Hepatocyte (in vitro differentiated cells): ENCODE data around the gene MATN4. TPM values are rescaled to one million over a fixed set of nuclear protein-coding genes. Genes with fewer than 3 reads are reported as not detected.

Source experiments
- DNase-seq: peaks from one replicate; pipeline ENCODE4 v3.0.0-alpha.2; 2016; ENCODE audit warnings: low spot score
- H2AFZ ChIP-seq: fragments of 200-600 bp; sonication (generic); 2 replicates; pipeline ENCODE4 v1.6.0; 2016; ENCODE audit warnings: antibody characterized with exemption, mild to moderate bottlenecking
- H3K27ac ChIP-seq: fragments of 200-600 bp; sonication (generic); 2 replicates; pipeline ENCODE4 v1.5.1; 2016; ENCODE audit warnings: mild to moderate bottlenecking
- H3K27me3 ChIP-seq: fragments of 200-600 bp; sonication (generic); 2 replicates; pipeline ENCODE4 v1.6.1; 2016
- H3K36me3 ChIP-seq: fragments of 200-600 bp; sonication (generic); replicated peaks from 2 replicates; pipeline ENCODE4 v1.5.1; 2016; ENCODE audit warnings: low read depth; ENCODE audit not compliant: insufficient read depth
- H3K4me1 ChIP-seq: fragments of 200-600 bp; sonication (generic); 2 replicates; pipeline ENCODE4 v1.5.1; 2016; ENCODE audit warnings: mild to moderate bottlenecking, moderate library complexity; ENCODE audit not compliant: insufficient read depth
- H3K4me2 ChIP-seq: fragments of 200-600 bp; sonication (generic); 2 replicates; pipeline ENCODE4 v1.6.0; 2016
- H3K4me3 ChIP-seq: fragments of 200-600 bp; sonication (generic); 2 replicates; pipeline ENCODE4 v1.5.1; 2016; ENCODE audit warnings: mild to moderate bottlenecking
- H3K79me2 ChIP-seq: fragments of 200-600 bp; sonication (generic); 2 replicates; pipeline ENCODE4 v1.6.0; 2017; ENCODE audit warnings: mild to moderate bottlenecking
- H3K9me2 ChIP-seq: fragments of 200-600 bp; sonication (generic); replicated peaks from 2 replicates; pipeline ENCODE4 v1.6.0; 2017; ENCODE audit warnings: mild to moderate bottlenecking; ENCODE audit not compliant: insufficient read depth
- H3K9me3 ChIP-seq: fragments of 200-600 bp; sonication (generic); 2 replicates; pipeline ENCODE4 v1.5.1; 2016; ENCODE audit warnings: low read depth, mild to moderate bottlenecking
- H4K20me1 ChIP-seq: fragments of 200-600 bp; sonication (generic); 2 replicates; pipeline ENCODE4 v1.6.0; 2016; ENCODE audit warnings: mild to moderate bottlenecking; ENCODE audit not compliant: insufficient read depth, poor library complexity, severe bottlenecking
- CTCF ChIP-seq: fragments of 200-600 bp; sonication (generic); IDR thresholded peaks from 2 replicates; pipeline ENCODE4 v1.5.1; 2016; ENCODE audit warnings: antibody characterized with exemption, mild to moderate bottlenecking; ENCODE audit not compliant: poor library complexity
- EZH2 ChIP-seq: fragments of 200-600 bp; sonication (generic); IDR thresholded peaks from 2 replicates; pipeline ENCODE4 v1.6.1; 2016; ENCODE audit warnings: antibody characterized with exemption, mild to moderate bottlenecking, borderline replicate concordance
- EZH2phosphoT487 ChIP-seq: fragments of 200-600 bp; sonication (generic); IDR thresholded peaks from one replicate; pipeline ENCODE4 v1.6.1; 2018; ENCODE audit warnings: antibody characterized with exemption, mild to moderate bottlenecking, low read depth, moderate library complexity; ENCODE audit not compliant: unreplicated experiment, severe bottlenecking
- WGBS: methylation state at CpG from one replicate; pipeline ENCODE4 v1.1.6; 2016; ENCODE audit warnings: low lambda C conversion rate; ENCODE audit errors: missing lambda C conversion rate; 5-methylcytosine and 5-hydroxymethylcytosine counted together
- polyA plus RNA-seq: library from polyadenylated mRNA; unstranded; fragments of >200 nt; fragmentation: Nextera tagmentation; extraction: Ambion mirVana; gene quantifications from 2 replicates; pipeline ENCODE4 v1.2.1, GENCODE V29; 2016
- total RNA-seq: library from RNA; depleted of rRNA; stranded (reverse); fragments of >200 nt; gene quantifications from 2 replicates; pipeline ENCODE4 v1.2.3, GENCODE V29; 2014

Gene MATN4
- total and polyA plus RNA-seq, 2 experiments from 2014 or later = 0.57 TPM; not detected in 1

- no peak overlapping the region for H2AFZ ChIP-seq
- H3K79me2 ChIP-seq = no peaks in the 10 kb centered on the region
- no peak overlapping the region for H3K4me2 ChIP-seq
- WGBS = 48% methylated on average over 7 of the region's 7 CpGs
- no peaks in the 10 kb centered on the region for H3K9me2 ChIP-seq
- H3K27ac ChIP-seq = no peak overlapping the region
- H3K4me3 ChIP-seq = no peak overlapping the region
- H3K4me1 ChIP-seq = peaks cover 3% of the 10 kb centered on the region
- peak; percentile 65 for DNase-seq
- H4K20me1 ChIP-seq = no peaks in the 10 kb centered on the region
- H3K36me3 ChIP-seq = no peaks in the 10 kb centered on the region
- H3K27me3 ChIP-seq = no peaks in the 10 kb centered on the region
- TF ChIP-seq EZH2 (no peak), CTCF (peak; percentile 52)
- H3K9me3 ChIP-seq = no peaks in the 10 kb centered on the region
Observed at GRCh38 chr20:45322952-45323383, 14.9 kb upstream of the MATN4 start.

GRCh38 chr20:45320948-45321595, 13.0 kb upstream of the MATN4 start:
- Histone ChIP-seq H3K27me3 (no peaks in the 10 kb centered on the region), H2AFZ (no peak overlapping the region), H3K79me2 (no peaks in the 10 kb centered on the region), H4K20me1 (no peaks in the 10 kb centered on the region), H3K4me2 (no peak overlapping the region), H3K36me3 (no peaks in the 10 kb centered on the region), H3K4me3 (no peak overlapping the region), H3K9me3 (no peaks in the 10 kb centered on the region), H3K4me1 (peaks cover 3% of the 10 kb centered on the region), H3K9me2 (no peaks in the 10 kb centered on the region), H3K27ac (no peak overlapping the region)
- WGBS = 73% methylated on average over 5 of the region's 5 CpGs
- TF ChIP-seq CTCF (no peak), EZH2 (no peak), EZH2phosphoT487 (no peak)
- DNase-seq = no peak

- Histone ChIP-seq H2AFZ (no peak overlapping the region), H3K4me1 (peaks cover 3% of the 10 kb centered on the region), H4K20me1 (no peaks in the 10 kb centered on the region), H3K4me3 (no peak overlapping the region), H3K27ac (no peak overlapping the region), H3K4me2 (no peak overlapping the region), H3K9me2 (no peaks in the 10 kb centered on the region), H3K27me3 (no peaks in the 10 kb centered on the region), H3K79me2 (no peaks in the 10 kb centered on the region), H3K9me3 (no peaks in the 10 kb centered on the region), H3K36me3 (no peaks in the 10 kb centered on the region)
- 86% methylated on average over 2 of the region's 2 CpGs for WGBS
- no peak for DNase-seq
- no peak for TF ChIP-seq EZH2
- TF ChIP-seq EZH2phosphoT487 = no peak
Observed at GRCh38 chr20:45318948-45319347, 10.8 kb upstream of the MATN4 start.

GRCh38 chr20:45318386-45318939, 10.4 kb upstream of the MATN4 start:
- no peaks in the 10 kb centered on the region for H4K20me1 ChIP-seq
- H3K9me3 ChIP-seq = no peaks in the 10 kb centered on the region
- H3K4me2 ChIP-seq = no peak overlapping the region
- 87% methylated on average over 7 of the region's 7 CpGs for WGBS
- H2AFZ ChIP-seq = no peak overlapping the region
- H3K9me2 ChIP-seq = no peaks in the 10 kb centered on the region
- H3K36me3 ChIP-seq = no peaks in the 10 kb centered on the region
- H3K4me1 ChIP-seq = peaks cover 3% of the 10 kb centered on the region
- H3K27ac ChIP-seq = no peak overlapping the region
- no peaks in the 10 kb centered on the region for H3K79me2 ChIP-seq
- no peaks in the 10 kb centered on the region for H3K27me3 ChIP-seq
- DNase-seq = no peak
- TF ChIP-seq EZH2 (no peak), EZH2phosphoT487 (no peak), CTCF (no peak)
- no peak overlapping the region for H3K4me3 ChIP-seq
